HG03103 (cell line): ENCODE results near the gene ASB8.

Experiments
- ATAC-seq: cut with Tn5 transposase; IDR thresholded peaks from one replicate; pipeline ENCODE4 v1.9.1; 2021; ENCODE audit warnings: low read depth; ENCODE audit not compliant: unreplicated experiment

Gene ASB8

DNA sequence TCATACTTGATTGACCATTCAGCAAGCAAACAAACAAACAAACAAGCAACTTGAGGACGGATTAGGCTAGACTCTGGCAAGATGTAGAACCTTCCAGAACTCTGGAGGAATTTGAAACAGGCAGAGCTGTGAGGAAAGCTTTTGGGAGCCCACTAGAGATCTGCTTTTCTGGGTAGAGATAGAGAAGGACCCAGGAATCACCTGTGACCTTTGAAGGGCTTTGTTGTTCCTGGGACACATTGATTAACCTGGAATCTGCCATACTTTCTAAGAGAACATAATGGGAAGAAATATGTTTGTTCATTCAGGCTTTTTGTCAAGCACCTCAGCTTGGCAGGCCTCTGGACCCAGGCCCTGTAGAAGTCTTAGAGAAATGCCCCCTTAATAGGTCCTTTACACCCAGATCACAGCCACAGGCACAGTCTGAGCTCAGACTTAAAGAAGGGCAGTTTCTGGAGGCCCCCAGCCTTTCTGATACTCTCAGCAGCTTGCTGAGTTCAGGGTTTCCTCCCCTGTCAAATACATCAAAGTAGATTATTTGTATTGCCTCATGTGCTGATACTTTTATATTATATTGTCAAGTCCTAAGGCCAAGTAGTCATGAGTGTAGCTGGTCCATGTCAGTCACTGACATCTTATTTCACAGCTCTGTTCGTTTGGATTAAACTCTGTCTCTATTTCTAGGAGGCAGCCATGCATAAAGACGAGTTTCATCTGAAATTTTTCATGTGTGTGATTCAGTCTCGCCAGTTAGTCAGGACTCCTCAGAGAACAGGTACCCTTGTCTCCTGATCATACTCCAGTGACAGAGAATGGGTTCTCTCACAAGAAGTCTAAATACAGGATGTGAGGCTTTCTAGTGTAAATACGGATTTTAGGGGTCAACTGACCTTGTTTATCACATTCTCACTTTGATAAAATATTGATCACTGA lies 50.4 kb downstream of the ASB8 start:
- no peak for ATAC-seq

DNA sequence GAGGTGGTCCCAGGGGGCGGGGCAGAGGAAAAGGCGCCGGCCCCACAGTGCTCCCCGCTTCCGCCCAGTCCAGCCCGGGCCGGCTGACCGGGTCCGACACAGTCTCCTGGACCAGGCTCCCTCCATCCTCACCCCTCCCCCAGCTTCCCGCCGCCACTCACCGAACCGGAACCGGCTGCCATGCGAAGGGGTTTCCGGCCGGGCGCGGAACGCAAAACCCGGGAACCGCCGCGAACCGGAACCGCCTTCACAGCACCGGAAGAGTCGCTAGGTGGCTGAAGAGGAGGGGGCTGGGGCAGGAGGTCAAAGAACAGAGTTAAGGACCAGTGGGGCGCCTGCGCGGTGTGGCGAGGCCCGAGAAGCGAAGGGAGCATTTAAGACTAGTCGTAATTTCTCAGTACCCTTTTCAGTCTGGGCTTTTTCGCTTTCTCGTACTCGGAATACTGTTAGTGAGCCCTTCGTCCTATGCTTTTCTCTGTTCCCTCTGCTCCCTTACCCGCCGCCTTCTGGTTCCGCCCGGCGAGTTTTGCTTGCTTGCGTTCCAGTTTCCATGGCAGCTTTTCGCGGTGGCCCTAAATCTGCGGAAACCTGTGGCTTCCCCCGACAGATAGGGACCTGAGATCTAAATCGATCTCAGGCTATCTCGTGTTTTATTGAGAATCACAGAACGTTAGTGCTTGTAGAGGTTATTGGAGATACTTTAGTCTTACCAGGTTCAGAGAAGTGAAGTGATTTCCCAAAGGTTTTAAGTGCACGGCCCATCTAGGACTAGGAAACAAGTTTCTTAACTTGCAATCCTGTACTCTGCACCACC lies 51.2 kb downstream of the ASB8 start, which contains the start of gene SENP1:
Gene SENP1, minus strand, starts transcription at position 213 of the 814 bp plus-strand sequence. CDS start 4,607 bp downstream, outside the sequence.
- peak; percentile 65 for ATAC-seq

DNA sequence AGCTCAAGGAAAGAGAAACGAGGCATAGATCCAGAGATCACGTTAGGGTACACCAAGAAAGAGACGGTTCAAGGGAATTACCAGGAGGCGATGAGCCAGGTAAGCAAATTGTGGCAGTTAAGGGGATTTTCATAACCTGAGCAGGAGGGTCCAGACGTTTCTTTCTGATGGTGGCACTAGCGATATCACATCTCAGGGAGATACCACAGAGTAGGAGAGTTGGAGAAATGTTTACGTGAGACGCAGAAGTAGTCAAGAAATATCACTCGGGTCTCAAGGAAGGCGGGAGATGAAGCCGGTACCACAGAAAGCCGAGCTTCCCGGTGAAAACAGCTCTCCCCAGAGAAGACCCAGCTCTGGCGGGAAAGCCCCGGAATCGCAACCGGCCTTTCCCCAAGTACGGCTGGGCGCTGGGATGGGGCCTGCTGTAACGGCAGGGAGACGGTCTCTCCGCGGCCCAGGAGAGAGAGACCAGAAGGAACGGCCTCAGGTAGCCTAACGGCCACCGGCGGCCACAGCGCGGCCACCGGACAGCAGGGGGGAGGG lies 51.9 kb downstream of the ASB8 start:
- peak; percentile 20 for ATAC-seq

DNA sequence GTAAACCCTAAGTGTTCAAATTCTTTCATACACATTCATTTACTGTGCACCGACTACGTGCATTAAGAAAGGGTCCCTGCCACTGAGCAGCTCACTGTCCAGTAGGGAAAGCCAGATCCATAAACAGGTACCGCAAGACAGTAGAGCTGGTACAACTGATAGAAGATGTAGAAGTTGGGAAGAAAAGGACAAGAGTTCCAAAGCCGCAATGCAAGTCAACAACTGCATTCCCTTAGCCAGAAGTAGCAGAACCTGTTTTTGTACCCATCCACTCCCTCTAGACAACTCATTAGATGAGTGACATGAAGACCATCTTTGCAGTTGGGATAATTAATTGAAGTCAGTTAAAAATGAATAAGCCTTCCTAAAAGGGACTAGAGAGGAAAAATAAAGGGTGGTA lies 52.8 kb downstream of the ASB8 start:
- ATAC-seq, result no peak
